Stimulated activated naive CD4-positive, alpha-beta T cell treated with Interleukin-2 at 50 U/mL for 16 hours (primary cell): ENCODE results near the gene EFCAB14.
"Not testable (repeated sequence)": the region's sequence is repeated elsewhere in the genome, so short reads cannot be mapped to it uniquely, and the experiment has no call there.

Source experiments
- DNase-seq: peaks from one replicate; lab custom pipeline; 2025; lab: John Stamatoyannopoulos, UW

The EFCAB14 gene

GRCh38 chr1:46723901-46724300 is 5.0 kb upstream of the EFCAB14 start:
- DNase-seq = no peak

GRCh38 chr1:46721686-46722205 is 2.8 kb upstream of the EFCAB14 start:
- DNase-seq = no peak

GRCh38 chr1:46721204-46721603 is 2.3 kb upstream of the EFCAB14 start:
- DNase-seq = no peak

DNA sequence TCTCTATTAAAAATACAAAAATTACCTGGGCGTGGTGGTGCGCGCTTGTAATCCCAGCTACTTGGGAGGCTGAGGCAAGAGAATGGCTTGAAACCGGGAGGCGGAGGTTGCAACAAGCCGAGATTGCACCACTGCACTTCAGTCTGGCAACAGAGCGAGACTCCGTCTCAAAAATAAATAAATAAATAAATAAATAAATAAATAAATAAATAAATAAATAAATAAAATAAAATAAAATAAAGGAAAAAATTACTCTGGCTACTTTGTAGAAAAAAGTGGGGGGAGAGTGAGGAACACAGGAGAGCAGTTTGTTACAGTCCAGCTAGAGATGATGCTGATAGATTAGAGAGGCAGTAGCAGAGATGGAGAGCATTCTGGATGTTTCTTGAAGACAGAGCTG is 1.4 kb upstream of the EFCAB14 start:
- DNase-seq = not testable (repeated sequence)

DNA sequence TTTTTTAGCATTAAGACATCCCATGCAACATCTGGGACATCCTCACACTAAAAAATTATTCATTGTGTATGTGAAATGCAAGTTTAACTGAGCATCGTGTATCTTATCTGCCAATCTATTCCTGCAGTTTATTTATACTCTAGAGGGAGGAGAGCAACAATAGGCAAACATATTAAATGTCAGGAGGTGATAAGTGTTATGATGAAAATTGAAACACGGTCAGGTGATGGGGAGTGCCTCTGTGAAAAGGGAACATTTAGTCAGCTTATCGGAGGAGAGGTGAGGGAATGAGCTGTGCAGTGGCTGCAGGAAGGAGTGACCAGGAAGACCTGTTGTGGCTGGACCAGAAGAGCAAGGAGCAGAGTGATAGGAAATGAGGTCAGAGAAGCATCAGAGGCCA is 775 bp upstream of the EFCAB14 start:
- no peak for DNase-seq

DNA sequence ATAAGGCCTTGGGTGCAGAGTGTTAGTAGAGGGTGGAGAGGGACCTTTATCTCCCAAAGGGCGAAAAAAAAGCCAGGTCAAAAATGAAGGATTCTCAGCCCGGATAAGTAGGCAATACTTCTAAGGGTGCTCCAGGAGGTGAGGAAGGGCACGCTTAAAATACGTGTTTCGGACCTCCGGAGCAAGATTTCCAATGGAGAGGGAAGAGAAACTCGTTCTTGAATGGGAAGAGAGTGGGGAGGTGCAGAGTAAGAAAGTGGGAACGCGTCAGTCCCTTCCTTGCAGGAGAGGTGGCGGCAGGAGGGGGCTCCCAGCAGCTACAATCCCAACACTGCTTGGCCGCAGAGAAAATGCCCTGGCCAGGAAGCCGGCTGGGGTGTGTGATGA is 581 bp downstream of the EFCAB14 start:
- no peak for DNase-seq

DNA sequence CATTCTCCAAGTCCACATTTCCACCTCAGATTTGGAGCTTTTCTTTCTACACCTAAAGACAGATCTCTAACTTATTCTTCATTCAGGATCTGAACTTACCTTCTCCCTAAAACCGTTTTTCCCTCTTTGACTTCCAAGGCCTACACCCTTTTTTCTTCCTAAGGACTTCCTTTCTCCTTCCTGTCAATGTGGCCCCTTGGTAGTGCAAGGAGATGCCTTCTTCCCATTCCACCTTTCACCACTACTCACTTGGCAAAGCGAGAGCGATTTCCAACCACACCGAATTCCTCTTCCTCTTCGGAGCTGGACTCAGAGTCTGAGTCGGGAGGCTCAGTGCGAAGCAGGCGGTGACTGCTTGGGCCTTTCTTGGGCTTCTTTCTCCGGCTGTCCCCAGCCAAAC is 1.3 kb downstream of the EFCAB14 start:
- DNase-seq = no peak

GRCh38 chr1:46714976-46715375 is 3.9 kb downstream of the EFCAB14 start:
- no peak for DNase-seq

GRCh38 chr1:46708121-46708520 is 10.8 kb downstream of the EFCAB14 start:
- no peak for DNase-seq

DNA sequence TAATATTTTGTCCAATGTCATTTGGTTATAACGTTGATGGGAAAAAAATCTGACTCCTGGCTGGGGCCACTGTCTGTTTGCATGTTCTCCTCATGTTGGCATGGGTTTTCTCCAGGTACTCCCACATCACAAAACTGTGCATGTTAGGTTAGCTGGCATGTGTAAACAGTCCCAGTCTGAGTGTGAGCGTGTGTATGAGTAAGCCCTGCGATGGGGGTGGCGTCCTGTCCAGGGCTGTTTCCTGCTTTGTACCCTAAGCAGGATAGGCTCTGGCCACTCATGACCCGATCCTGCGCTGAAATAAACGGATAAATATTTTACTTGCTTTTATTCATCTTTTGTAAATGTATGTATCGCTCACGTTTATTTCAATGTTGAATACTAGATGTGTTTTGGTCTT is 13.5 kb downstream of the EFCAB14 start:
- DNase-seq = no peak

GRCh38 chr1:46703927-46704641 is 14.8 kb downstream of the EFCAB14 start:
- DNase-seq = no peak

DNA sequence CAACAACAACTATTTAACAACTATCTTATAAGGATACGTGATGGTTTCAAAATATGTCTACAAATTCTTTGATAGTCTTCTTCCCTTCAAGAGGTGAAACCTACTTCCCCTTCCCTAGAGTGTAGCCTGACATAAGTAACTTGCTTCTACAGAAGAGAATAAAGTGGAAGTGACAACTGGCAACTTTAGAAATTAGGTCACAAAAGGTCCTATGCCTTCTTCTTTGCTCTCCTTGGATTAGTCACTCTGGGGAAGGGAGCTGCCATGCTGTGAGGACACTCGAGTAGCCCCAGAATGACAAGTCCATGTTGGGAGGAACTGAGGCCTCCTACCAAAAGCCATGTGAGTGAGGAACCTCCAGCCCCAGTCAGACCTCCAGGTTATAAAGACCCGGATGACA is 19.2 kb downstream of the EFCAB14 start:
- DNase-seq = no peak

DNA sequence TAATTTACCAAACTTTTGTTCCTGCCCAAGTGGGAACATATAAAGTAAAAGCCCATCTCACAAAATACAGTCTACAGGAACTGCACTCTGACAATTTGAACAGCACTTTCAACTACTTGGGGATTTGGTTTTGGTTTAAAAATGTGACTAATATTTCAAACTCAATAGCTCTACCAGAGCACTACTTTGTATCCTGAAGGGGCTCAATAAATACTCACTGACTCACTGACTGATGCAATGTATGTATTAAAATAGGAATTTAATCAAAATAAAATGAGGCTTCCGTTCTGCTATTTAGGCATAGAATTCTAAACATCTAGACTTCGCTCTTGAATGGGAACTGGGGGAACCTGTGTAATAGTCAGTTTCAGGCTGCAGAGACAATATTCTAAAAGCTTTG is 21.9 kb downstream of the EFCAB14 start:
- DNase-seq = no peak

- DNase-seq = not testable (repeated sequence)
Measured at GRCh38 chr1:46694676-46695075, 24.2 kb downstream of the EFCAB14 start.

GRCh38 chr1:46692811-46693770 is 25.8 kb downstream of the EFCAB14 start:
- DNase-seq = no peak

DNA sequence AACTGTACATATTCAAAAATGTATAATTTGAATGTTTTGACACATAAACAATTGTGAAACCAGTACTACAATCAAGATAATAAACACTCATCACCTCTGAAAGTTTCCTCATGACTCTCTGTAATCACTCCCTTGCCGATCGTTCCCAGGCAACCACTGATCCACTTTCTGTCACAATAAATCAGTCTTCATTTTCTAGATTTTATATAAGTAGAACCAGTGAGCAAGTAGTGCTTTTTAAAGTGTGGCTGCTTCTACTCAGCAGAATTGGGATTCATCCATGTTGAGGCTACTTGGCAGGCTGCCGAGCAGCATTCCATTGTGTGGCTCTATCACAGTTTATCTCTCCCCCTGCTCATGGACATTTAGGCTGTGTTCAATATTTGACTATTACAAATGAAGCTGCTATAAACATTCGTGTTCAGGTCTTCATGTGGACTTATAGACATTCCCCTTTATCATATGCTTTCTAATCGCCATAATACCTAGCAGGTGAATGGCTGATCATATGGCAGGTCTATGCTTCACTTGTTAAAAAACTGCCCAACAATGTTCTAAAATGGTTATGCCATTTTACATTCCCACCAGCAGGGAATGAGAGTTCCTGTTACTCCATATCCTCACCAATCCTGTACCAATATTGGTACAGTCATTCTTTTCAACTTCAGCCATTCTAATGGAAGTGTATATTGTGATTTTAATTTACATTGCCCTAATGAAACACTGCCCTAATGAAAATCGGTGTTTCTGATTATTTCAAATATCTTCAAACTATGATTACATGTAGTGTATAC is 26.7 kb downstream of the EFCAB14 start:
- DNase-seq = no peak

GRCh38 chr1:46690931-46691421 is 27.9 kb downstream of the EFCAB14 start:
- DNase-seq = no peak

DNA sequence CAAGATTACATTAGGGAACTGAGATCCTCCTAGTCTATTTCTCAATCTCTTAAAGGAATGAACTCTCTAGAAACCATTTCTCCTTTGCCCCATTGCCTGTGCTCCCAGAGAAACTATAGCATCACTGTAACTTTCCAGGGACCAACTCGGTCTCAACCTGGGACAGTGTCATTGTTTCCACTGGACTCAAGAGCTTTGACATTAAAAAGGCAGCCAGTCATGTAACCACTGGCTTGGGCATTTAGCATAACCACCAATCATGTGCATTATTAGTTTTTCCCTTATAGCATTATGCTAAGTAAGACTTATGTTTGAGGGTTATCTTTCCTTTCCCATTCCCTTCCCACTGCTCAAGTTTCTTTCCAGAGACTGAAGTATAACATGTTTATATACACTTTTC is 29.0 kb downstream of the EFCAB14 start:
- no peak for DNase-seq

DNA sequence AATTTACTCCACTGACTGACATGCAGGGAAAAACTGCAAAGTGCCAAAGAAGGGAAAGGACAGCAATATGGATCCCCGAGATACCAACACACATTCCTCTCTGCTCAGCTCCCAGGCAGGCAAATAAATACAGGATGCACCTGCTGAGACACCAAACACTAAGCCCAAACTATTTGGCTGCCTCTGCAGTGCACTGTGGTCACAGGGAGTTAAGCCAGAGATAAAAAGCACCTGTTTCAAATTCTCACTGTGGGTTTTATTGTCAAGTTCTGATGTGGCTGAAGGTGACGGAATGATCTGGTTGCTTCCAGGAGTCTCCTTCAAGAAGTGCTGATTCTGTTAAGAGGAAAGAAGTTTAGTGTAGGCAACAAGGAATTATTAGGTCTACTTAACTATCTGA is 29.6 kb downstream of the EFCAB14 start:
- no peak for DNase-seq

GRCh38 chr1:46687921-46688509 is 30.9 kb downstream of the EFCAB14 start:
- DNase-seq = no peak

- DNase-seq = no peak
Measured at GRCh38 chr1:46687093-46687659, 31.7 kb downstream of the EFCAB14 start.
